Measurements from ENCODE around the gene NFE2L3. TPM values are rescaled to one million over a fixed set of nuclear protein-coding genes. Genes with fewer than 3 reads are reported as not detected.

Gene NFE2L3, protein sequence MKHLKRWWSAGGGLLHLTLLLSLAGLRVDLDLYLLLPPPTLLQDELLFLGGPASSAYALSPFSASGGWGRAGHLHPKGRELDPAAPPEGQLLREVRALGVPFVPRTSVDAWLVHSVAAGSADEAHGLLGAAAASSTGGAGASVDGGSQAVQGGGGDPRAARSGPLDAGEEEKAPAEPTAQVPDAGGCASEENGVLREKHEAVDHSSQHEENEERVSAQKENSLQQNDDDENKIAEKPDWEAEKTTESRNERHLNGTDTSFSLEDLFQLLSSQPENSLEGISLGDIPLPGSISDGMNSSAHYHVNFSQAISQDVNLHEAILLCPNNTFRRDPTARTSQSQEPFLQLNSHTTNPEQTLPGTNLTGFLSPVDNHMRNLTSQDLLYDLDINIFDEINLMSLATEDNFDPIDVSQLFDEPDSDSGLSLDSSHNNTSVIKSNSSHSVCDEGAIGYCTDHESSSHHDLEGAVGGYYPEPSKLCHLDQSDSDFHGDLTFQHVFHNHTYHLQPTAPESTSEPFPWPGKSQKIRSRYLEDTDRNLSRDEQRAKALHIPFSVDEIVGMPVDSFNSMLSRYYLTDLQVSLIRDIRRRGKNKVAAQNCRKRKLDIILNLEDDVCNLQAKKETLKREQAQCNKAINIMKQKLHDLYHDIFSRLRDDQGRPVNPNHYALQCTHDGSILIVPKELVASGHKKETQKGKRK
- total RNA-seq: 10 to 100 TPM in 1 of 6 donors, 1 to 10 TPM in 5; 1.2 to 10.3 (median 2.6) TPM
- polyA plus RNA-seq: 1 to 10 TPM; 1.7 to 2.1 TPM

DNA sequence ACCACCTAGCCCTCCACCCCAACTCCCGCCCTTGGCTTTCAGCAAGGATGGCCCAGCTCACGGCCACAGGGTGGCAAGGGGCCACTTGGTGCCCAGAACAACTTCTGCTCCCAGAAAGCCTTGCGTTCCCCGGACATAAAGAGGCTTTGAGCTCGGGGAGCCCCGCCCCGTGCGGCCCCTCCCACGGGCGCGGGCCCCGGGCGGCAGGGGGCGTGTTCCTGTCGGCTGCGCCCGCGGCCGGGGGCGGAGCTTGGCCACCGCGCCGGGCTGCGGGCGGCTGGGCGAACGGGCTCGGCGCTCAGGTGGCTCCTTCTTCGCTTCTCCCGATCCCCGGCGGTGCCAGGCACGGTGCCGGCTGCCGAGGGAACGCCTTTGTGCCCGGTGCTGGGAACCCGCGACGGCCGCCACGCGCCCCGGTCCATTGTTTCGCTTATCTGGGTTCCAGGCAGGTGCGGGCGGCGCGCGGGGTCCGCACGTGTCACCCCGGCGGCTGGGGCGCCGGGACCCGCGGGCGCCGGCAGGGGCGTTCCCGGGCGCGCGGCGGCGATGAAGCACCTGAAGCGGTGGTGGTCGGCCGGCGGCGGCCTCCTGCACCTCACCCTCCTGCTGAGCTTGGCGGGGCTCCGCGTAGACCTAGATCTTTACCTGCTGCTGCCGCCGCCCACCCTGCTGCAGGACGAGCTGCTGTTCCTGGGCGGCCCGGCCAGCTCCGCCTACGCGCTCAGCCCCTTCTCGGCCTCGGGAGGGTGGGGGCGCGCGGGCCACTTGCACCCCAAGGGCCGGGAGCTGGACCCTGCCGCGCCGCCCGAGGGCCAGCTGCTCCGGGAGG is at the start of gene NFE2L3:
Gene NFE2L3, plus strand, starts transcription at position 246 of the 829 bp plus-strand sequence. Its CDS starts 301 bp downstream, at position 547.
- peak; percentile 92 to 96 (median 94) for ATAC-seq

DNA sequence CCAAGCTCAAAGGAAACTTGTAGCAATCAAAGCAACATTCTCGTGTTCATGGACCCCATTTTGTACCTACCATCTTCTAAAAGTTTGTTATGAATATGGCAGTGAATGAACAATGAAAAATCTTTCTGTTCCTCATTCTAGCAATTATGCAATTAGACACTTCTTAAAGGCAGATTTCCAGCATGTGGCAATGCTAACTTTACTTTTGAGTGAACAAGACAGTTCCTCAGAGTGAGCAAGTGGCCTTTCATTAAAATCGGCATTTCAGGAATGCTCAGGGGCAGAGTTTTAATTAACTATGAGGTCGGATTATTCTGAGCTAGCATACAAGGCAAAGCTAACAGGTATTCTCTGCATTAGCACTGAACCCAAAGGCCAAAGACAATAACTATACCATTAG is 48.4 kb upstream of the NFE2L3 start:
- ATAC-seq: no peak
- intact Hi-C loops (cut with DNase I): no loop called here
- no peak for FAIRE-seq
- TF ChIP-seq, protein P1, sequence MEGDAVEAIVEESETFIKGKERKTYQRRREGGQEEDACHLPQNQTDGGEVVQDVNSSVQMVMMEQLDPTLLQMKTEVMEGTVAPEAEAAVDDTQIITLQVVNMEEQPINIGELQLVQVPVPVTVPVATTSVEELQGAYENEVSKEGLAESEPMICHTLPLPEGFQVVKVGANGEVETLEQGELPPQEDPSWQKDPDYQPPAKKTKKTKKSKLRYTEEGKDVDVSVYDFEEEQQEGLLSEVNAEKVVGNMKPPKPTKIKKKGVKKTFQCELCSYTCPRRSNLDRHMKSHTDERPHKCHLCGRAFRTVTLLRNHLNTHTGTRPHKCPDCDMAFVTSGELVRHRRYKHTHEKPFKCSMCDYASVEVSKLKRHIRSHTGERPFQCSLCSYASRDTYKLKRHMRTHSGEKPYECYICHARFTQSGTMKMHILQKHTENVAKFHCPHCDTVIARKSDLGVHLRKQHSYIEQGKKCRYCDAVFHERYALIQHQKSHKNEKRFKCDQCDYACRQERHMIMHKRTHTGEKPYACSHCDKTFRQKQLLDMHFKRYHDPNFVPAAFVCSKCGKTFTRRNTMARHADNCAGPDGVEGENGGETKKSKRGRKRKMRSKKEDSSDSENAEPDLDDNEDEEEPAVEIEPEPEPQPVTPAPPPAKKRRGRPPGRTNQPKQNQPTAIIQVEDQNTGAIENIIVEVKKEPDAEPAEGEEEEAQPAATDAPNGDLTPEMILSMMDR (IDR thresholded peaks at IDR 0.05): no peak
- no peak overlapping the region for H3K27ac ChIP-seq
- H3K27me3 ChIP-seq: no peaks in the 10 kb centered on the region
- no peaks in the 10 kb centered on the region for H3K36me3 ChIP-seq
- no peak for DNase-seq
- no peaks in the 10 kb centered on the region for H3K9me3 ChIP-seq
- no peaks in the 10 kb centered on the region for H3K4me1 ChIP-seq
- H3K4me3 ChIP-seq: no peak overlapping the region
- 79 to 83% methylated on average over 3 of the region's 3 CpGs for WGBS, 2 donors

More for the DNA sequence above, at the start of gene NFE2L3:
- Histone ChIP-seq H3K36me3 (no peaks in the 10 kb centered on the region), H3K27me3 (no peaks in the 10 kb centered on the region), H3K27ac (peak within 1 kb of the TSS in 1 of 4 donors; percentile 30), H3K4me1 (peaks cover 0 to 29% (median 0%) of the 10 kb centered on the region in 3 donors), H3K4me3 (peak within 1 kb of the TSS; percentile 40 to 73 (median 60)), H3K9me3 (no peaks in the 10 kb centered on the region)
- DNase-seq: peak; percentile 81 to 93 (median 90)
- WGBS, 2 donors: 0 to 1% methylated on average over 48 to 95 of the region's 95 CpGs
- no peak for FAIRE-seq
- intact Hi-C loops (cut with DNase I): no loop called here
- TF ChIP-seq, protein P1 (IDR thresholded peaks at IDR 0.05): no peak

DNA sequence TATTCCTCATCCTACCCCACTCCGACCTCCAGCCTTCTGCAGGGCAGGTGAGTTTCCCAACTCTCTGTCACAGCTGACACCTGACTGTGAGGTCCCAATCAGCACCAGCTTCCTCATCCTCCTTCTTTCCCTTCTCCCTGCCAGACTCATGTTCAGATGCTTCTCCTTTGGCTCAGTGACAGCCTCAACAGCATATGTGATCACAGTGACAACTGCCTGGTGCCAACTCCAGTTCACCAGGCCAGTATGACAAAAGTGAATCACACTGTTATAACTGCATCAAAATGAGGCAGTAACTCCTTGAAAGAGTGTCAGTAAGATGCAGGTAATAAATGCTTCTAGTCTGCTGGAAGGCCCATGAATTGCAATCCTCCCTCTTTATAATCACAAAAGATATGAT is 46.8 kb upstream of the NFE2L3 start:
- H3K4me3 ChIP-seq: no peak overlapping the region
- H3K4me1 ChIP-seq: no peaks in the 10 kb centered on the region
- 86 to 87% methylated on average over 1 of the region's 1 CpG for WGBS, 2 donors
- H3K9me3 ChIP-seq: no peaks in the 10 kb centered on the region
- TF ChIP-seq, protein P1 (IDR thresholded peaks at IDR 0.05): no peak
- H3K27me3 ChIP-seq: no peaks in the 10 kb centered on the region
- DNase-seq (no peak), ATAC-seq (no peak), FAIRE-seq (no peak)
- no peak overlapping the region for H3K27ac ChIP-seq
- H3K36me3 ChIP-seq: no peaks in the 10 kb centered on the region
- intact Hi-C loops (cut with DNase I): no loop called here

DNA sequence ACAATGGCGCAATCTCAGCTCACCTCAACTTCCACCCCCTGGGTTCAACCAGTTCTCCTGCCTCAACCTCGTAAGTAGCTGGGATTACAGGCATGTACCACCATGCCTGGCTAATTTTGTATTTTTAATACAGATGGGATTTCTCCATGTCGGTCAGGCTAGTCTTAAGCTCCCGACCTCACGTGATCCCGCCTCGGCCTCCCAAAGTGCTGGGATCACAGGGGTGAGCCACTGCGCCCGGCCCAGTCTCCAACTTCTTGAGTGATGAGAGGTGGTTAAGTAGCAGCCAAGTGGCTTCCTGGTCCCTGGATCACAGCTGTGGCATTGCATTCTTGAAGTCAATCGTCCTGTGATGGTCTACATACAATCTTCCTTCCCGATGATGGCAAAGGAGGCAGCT is 46.1 kb upstream of the NFE2L3 start:
- intact Hi-C loops (cut with DNase I): no loop called here
- no peaks in the 10 kb centered on the region for H3K36me3 ChIP-seq
- no peak overlapping the region for H3K4me3 ChIP-seq
- 92% methylated on average over 11 of the region's 11 CpGs for WGBS, 2 donors
- no peak for ATAC-seq
- no peaks in the 10 kb centered on the region for H3K4me1 ChIP-seq
- H3K9me3 ChIP-seq: no peaks in the 10 kb centered on the region
- TF ChIP-seq, protein P1 (IDR thresholded peaks at IDR 0.05): no peak
- no peak overlapping the region for H3K27ac ChIP-seq
- DNase-seq: no peak
- no peaks in the 10 kb centered on the region for H3K27me3 ChIP-seq
- FAIRE-seq: no peak

All from pancreas (tissue), 10 donors.